Measurements from ENCODE around the gene ASIC2.

ASIC2 gene

DNA sequence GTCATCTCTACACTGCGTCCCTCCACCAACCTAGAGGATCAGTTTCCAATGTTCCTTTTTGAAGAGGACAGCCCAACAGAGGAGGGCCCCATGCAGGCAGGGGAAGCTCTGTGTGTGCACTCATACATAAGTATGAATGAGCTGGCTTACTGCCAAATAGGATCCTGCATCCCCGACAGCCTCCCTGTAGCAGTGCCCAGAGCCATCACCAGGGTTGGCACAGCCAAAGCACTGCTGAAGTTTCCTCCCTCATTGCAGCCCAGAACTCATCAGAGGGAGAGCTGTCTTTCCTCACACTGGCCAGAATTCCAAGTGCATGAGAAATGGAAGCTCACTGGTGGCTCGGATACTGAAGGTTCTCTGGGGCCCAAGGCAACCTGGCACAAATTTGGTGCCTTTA is 114.4 kb downstream of the ASIC2 start:
- no peak for TF ChIP-seq CTBP1 (IDR thresholded peaks at IDR 0.05; ENCODE audit: borderline replicate concordance)
- no peak for TF ChIP-seq LEF1 (IDR thresholded peaks at IDR 0.05; ENCODE audit: borderline replicate concordance)
- no peak for TF ChIP-seq ELF4 (IDR thresholded peaks at IDR 0.05)
- TF ChIP-seq FOXA1 (IDR thresholded peaks at IDR 0.05): no peak
- TF ChIP-seq, protein P1, sequence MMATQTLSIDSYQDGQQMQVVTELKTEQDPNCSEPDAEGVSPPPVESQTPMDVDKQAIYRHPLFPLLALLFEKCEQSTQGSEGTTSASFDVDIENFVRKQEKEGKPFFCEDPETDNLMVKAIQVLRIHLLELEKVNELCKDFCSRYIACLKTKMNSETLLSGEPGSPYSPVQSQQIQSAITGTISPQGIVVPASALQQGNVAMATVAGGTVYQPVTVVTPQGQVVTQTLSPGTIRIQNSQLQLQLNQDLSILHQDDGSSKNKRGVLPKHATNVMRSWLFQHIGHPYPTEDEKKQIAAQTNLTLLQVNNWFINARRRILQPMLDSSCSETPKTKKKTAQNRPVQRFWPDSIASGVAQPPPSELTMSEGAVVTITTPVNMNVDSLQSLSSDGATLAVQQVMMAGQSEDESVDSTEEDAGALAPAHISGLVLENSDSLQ (IDR thresholded peaks at IDR 0.05): no peak
- TF ChIP-seq BHLHE40 (IDR thresholded peaks at IDR 0.05; ENCODE audit: borderline replicate concordance): no peak
- TF ChIP-seq FOXK2 (IDR thresholded peaks at IDR 0.05): no peak
- no peak for TF ChIP-seq ZNF384 (IDR thresholded peaks at IDR 0.05)
- TF ChIP-seq SUZ12 (IDR thresholded peaks at IDR 0.05): no peak
- no peak for TF ChIP-seq NFRKB (IDR thresholded peaks at IDR 0.05)
- no peak for TF ChIP-seq FOXM1 (IDR thresholded peaks at IDR 0.05; ENCODE audit: borderline replicate concordance)
- no peak for TF ChIP-seq SP1 (IDR thresholded peaks at IDR 0.05)
- no peak for TF ChIP-seq L3MBTL2 (conservative IDR thresholded peaks at IDR 0.05)
- ChIA-PET CTCF (no interaction called here), POLR2A (no interaction called here)
- DNase-seq (ENCODE audit: extremely low spot score): no peak

DNA sequence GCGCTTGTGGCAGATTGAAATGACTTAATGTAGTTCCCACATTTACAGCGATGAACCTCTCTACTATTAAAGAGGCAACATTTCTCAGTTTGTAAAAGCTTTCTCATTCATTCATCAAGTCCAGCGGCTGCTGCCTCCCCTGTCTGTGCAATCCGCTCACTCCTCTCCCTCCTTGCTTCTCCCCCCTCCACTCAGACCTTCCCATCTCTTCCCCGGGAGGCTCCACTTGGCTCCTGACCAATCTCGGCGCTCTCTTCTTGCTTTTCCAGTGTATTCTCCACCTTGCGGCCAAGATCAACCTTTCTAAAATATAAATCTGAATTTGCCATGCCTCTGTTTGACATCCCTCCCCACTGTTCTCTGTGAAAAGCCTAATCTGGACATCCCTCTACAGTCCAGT is 117.5 kb downstream of the ASIC2 start:
- TF ChIP-seq ARNT (IDR thresholded peaks at IDR 0.05) (no peak), SUZ12 (IDR thresholded peaks at IDR 0.05) (no peak), ZNF384 (IDR thresholded peaks at IDR 0.05) (no peak), L3MBTL2 (conservative IDR thresholded peaks at IDR 0.05) (no peak), CTBP1 (IDR thresholded peaks at IDR 0.05; ENCODE audit: borderline replicate concordance) (no peak), NFRKB (IDR thresholded peaks at IDR 0.05) (no peak), FOXM1 (IDR thresholded peaks at IDR 0.05; ENCODE audit: borderline replicate concordance) (no peak), ELF4 (IDR thresholded peaks at IDR 0.05) (no peak)
- TF ChIP-seq, protein P1 (IDR thresholded peaks at IDR 0.05): no peak
- no peak for DNase-seq (ENCODE audit: extremely low spot score)
- ChIA-PET CTCF (no interaction called here), POLR2A (no interaction called here)

DNA sequence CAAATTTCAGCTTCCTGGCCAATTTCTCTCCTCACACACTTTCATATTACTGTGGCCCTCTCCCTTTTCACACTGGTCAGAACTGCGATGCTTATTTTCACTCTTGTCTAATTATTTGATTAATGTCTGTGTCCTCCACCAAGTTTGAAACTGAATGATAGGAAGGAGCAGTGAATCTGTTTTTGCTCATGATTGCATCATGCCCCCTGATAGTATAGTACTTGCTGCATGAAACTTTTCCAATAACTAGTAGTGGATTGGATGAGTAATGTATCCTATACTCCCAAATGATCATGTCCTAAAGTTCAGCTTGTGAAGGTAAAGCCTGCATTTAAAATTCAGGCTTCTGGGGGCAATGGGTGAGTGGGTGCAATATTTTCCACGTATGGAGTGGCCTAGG is 121.2 kb downstream of the ASIC2 start:
- POLR2A ChIA-PET: no interaction called here
- DNase-seq (ENCODE audit: extremely low spot score): no peak
- CTCF ChIA-PET: no interaction called here
- TF ChIP-seq NFRKB (IDR thresholded peaks at IDR 0.05): no peak
- no peak for TF ChIP-seq ARNT (IDR thresholded peaks at IDR 0.05)
- TF ChIP-seq L3MBTL2 (conservative IDR thresholded peaks at IDR 0.05): no peak
- TF ChIP-seq FOXA1 (IDR thresholded peaks at IDR 0.05): no peak
- no peak for TF ChIP-seq FOXK2 (IDR thresholded peaks at IDR 0.05)
- no peak for TF ChIP-seq TARDBP (IDR thresholded peaks at IDR 0.05)
- TF ChIP-seq SUZ12 (IDR thresholded peaks at IDR 0.05): no peak
- TF ChIP-seq CTBP1 (IDR thresholded peaks at IDR 0.05; ENCODE audit: borderline replicate concordance): no peak
- TF ChIP-seq BHLHE40 (IDR thresholded peaks at IDR 0.05; ENCODE audit: borderline replicate concordance): no peak
- TF ChIP-seq HDGF (IDR thresholded peaks at IDR 0.05; ENCODE audit: borderline replicate concordance): no peak
- TF ChIP-seq, protein P1 (IDR thresholded peaks at IDR 0.05): no peak

DNA sequence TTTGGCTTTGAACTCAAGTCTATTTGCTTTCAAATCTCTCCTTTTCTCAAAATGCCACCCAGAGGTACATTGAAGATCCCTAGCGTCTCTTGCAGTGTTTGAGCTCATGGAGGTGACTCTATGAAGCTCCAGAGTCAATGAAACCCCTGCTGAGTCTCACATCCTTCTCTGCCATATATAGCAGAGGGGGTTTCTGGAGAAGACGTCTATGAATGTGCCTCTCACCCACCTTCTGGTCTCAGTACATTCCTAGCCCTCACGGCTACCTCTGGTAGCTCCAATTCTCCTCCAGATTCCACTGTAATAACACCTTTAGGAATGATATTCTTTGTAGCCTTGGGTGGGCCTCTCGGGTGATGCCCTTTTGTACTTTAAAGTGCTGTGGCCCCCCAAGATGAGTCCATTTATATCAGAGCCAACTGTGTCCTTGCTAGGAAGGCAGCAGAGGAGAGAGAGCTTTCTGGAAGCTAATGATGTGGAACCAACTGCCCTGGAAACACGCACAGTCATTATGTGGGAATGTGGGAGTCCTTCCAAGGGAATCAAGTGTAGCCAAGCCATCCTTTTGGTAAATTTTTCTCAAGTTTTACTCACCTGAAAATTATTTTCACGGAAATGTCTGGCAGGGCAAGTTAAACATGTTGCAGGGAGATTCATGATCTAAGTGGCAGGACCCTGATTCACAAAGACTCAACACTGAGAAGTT is 123.4 kb downstream of the ASIC2 start:
- no peak for TF ChIP-seq HDGF (IDR thresholded peaks at IDR 0.05; ENCODE audit: borderline replicate concordance)
- no peak for TF ChIP-seq SP1 (IDR thresholded peaks at IDR 0.05)
- no peak for TF ChIP-seq BHLHE40 (IDR thresholded peaks at IDR 0.05; ENCODE audit: borderline replicate concordance)
- TF ChIP-seq ARNT (IDR thresholded peaks at IDR 0.05): no peak
- TF ChIP-seq FOXA1 (IDR thresholded peaks at IDR 0.05): no peak
- TF ChIP-seq ELF4 (IDR thresholded peaks at IDR 0.05): no peak
- TF ChIP-seq SUZ12 (IDR thresholded peaks at IDR 0.05): no peak
- no peak for TF ChIP-seq TARDBP (IDR thresholded peaks at IDR 0.05)
- TF ChIP-seq ZNF384 (IDR thresholded peaks at IDR 0.05): no peak
- TF ChIP-seq LEF1 (IDR thresholded peaks at IDR 0.05; ENCODE audit: borderline replicate concordance): no peak
- no peak for TF ChIP-seq FOXM1 (IDR thresholded peaks at IDR 0.05; ENCODE audit: borderline replicate concordance)
- TF ChIP-seq, protein P1 (IDR thresholded peaks at IDR 0.05): no peak
- no peak for TF ChIP-seq FOXK2 (IDR thresholded peaks at IDR 0.05)
- no peak for TF ChIP-seq NFRKB (IDR thresholded peaks at IDR 0.05)
- TF ChIP-seq CTBP1 (IDR thresholded peaks at IDR 0.05; ENCODE audit: borderline replicate concordance): no peak
- TF ChIP-seq L3MBTL2 (conservative IDR thresholded peaks at IDR 0.05): no peak
- DNase-seq (ENCODE audit: extremely low spot score): no peak
- CTCF ChIA-PET: no interaction called here
- POLR2A ChIA-PET: no interaction called here

DNA sequence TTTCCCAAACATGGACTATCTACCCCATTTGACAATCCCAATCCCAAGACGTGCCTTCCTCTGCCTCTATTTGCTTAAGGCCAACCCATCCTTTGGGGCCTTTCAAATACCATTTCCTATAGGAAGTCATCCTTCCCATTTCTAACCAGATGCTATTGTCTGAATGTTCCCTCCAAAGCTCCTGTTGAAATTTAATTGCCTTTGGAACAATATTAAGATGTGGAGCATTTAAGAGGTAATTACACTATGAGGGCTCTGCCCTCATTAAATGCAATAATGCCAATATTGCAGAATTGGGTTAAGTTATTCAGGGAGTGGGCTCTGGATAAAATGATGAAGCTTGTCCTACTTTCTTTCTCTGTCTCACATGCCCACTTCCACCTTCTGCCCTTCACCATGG is 125.4 kb downstream of the ASIC2 start:
- DNase-seq (ENCODE audit: extremely low spot score): no peak
- ChIA-PET POLR2A (no interaction called here), CTCF (no interaction called here)
- TF ChIP-seq SP1 (IDR thresholded peaks at IDR 0.05): no peak
- no peak for TF ChIP-seq HDGF (IDR thresholded peaks at IDR 0.05; ENCODE audit: borderline replicate concordance)
- no peak for TF ChIP-seq L3MBTL2 (conservative IDR thresholded peaks at IDR 0.05)
- TF ChIP-seq TARDBP (IDR thresholded peaks at IDR 0.05): no peak
- TF ChIP-seq NFRKB (IDR thresholded peaks at IDR 0.05): no peak
- TF ChIP-seq ELF4 (IDR thresholded peaks at IDR 0.05): no peak
- no peak for TF ChIP-seq FOXK2 (IDR thresholded peaks at IDR 0.05)
- no peak for TF ChIP-seq LEF1 (IDR thresholded peaks at IDR 0.05; ENCODE audit: borderline replicate concordance)
- no peak for TF ChIP-seq ZNF384 (IDR thresholded peaks at IDR 0.05)
- no peak for TF ChIP-seq BHLHE40 (IDR thresholded peaks at IDR 0.05; ENCODE audit: borderline replicate concordance)
- no peak for TF ChIP-seq CTBP1 (IDR thresholded peaks at IDR 0.05; ENCODE audit: borderline replicate concordance)
- no peak for TF ChIP-seq ARNT (IDR thresholded peaks at IDR 0.05)
- no peak for TF ChIP-seq FOXA1 (IDR thresholded peaks at IDR 0.05)

All from HEK293T (cell line).